Neural cell (in vitro differentiated cells): ENCODE results near the gene ANGPTL8. TPM values are rescaled to one million over a fixed set of nuclear protein-coding genes. Genes with fewer than 3 reads are reported as not detected.

Experiments
- H2AFZ ChIP-seq: fragments of 200-600, 300-800 bp; sonication (generic), shearing (Covaris generic); 2 replicates; pipeline ENCODE4 v1.6.0; 2014; ENCODE audit warnings: low read depth, mild to moderate bottlenecking, antibody characterized with exemption, low read length, moderate library complexity
- H3F3A ChIP-seq: fragments of 200-600 bp; shearing (Covaris generic); 2 replicates; pipeline ENCODE4 v1.6.1; 2016; ENCODE audit warnings: mild to moderate bottlenecking, moderate library complexity, mixed read lengths, antibody characterized with exemption, low read length; ENCODE audit not compliant: insufficient read depth, poor library complexity, severe bottlenecking
- H3K27ac ChIP-seq: fragments of 200-600, 300-800 bp; sonication (generic), shearing (Covaris generic); 2 replicates; pipeline ENCODE4 v1.5.1; 2014; ENCODE audit warnings: mild to moderate bottlenecking, low read length, moderate library complexity
- H3K27me3 ChIP-seq: fragments of 300-800, 200-600 bp; sonication (generic), shearing (Covaris generic); 2 replicates; pipeline ENCODE4 v1.6.0; 2014; ENCODE audit warnings: mild to moderate bottlenecking, low read depth, low read length, moderate library complexity; ENCODE audit not compliant: insufficient read depth
- H3K36me3 ChIP-seq: fragments of 300-800, 200-600 bp; sonication (generic), shearing (Covaris generic); 2 replicates; pipeline ENCODE4 v1.5.1; 2014; ENCODE audit warnings: mild to moderate bottlenecking, antibody characterized with exemption, low read length, moderate library complexity; ENCODE audit not compliant: insufficient read depth
- H3K4me2 ChIP-seq: fragments of 300-800, 200-600 bp; sonication (generic), shearing (Covaris generic); 2 replicates; pipeline ENCODE4 v1.6.0; 2014; ENCODE audit warnings: mild to moderate bottlenecking, low read length
- H3K4me3 ChIP-seq: fragments of 300-800, 200-600 bp; sonication (generic), shearing (Covaris generic); 2 replicates; pipeline ENCODE4 v1.5.1; 2014; ENCODE audit warnings: mild to moderate bottlenecking, low read length, moderate library complexity
- H3K79me2 ChIP-seq: fragments of 200-600 bp; shearing (Covaris generic); replicated peaks from 2 replicates; pipeline ENCODE4 v1.6.0; 2014; ENCODE audit warnings: mild to moderate bottlenecking, low read length, moderate library complexity; ENCODE audit not compliant: insufficient read depth
- H3K9ac ChIP-seq: fragments of 300-800, 200-600 bp; sonication (generic), shearing (Covaris generic); 2 replicates; pipeline ENCODE4 v1.6.1; 2016; ENCODE audit warnings: mild to moderate bottlenecking, low read length, mixed read lengths
- H3K9me2 ChIP-seq: fragments of 200-600 bp; shearing (Covaris generic); 2 replicates; pipeline ENCODE4 v1.6.1; 2016; ENCODE audit warnings: mild to moderate bottlenecking, low read length, mixed read lengths; ENCODE audit not compliant: insufficient read depth
- H3K9me3 ChIP-seq: fragments of 200-600, 300-800 bp; sonication (generic), shearing (Covaris generic); 2 replicates; pipeline ENCODE4 v1.6.1; 2016; ENCODE audit warnings: mild to moderate bottlenecking, mixed run types, low read length, moderate library complexity, mixed read lengths
- H4K20me1 ChIP-seq: fragments of 200-600 bp; shearing (Covaris generic); 2 replicates; pipeline ENCODE4 v1.6.1; 2016; ENCODE audit warnings: mild to moderate bottlenecking, mixed run types; ENCODE audit not compliant: insufficient read depth
- CTCF ChIP-seq: fragments of 450-650 bp; IDR thresholded peaks from 2 replicates; pipeline ENCODE4 v1.5.1; 2014; ENCODE audit warnings: antibody characterized with exemption, mild to moderate bottlenecking, moderate library complexity; ENCODE audit not compliant: poor library complexity, severe bottlenecking
- EP300 ChIP-seq: fragments of 450-650 bp; conservative IDR thresholded peaks from 2 replicates; pipeline ENCODE4 v1.6.1; 2014; ENCODE audit warnings: antibody characterized with exemption, mild to moderate bottlenecking, moderate library complexity; ENCODE audit not compliant: poor library complexity, severe bottlenecking
- EZH2 ChIP-seq: fragments of 200-600, 300-800 bp; shearing (Covaris generic), sonication (generic); IDR thresholded peaks from 2 replicates; pipeline ENCODE4 v1.6.1; 2014; ENCODE audit warnings: antibody characterized with exemption, low read length, borderline replicate concordance, mild to moderate bottlenecking; ENCODE audit not compliant: insufficient read depth, poor library complexity, severe bottlenecking
- MXI1 ChIP-seq: fragments of 450-650 bp; conservative IDR thresholded peaks from 2 replicates; pipeline ENCODE4 v1.6.1; 2014; ENCODE audit warnings: antibody characterized with exemption, mild to moderate bottlenecking; ENCODE audit not compliant: poor library complexity, severe bottlenecking
- POLR2AphosphoS5 ChIP-seq: IDR thresholded peaks from 2 replicates; pipeline ENCODE4 v1.6.1; 2012
- RAD21 ChIP-seq: fragments of 450-650 bp; conservative IDR thresholded peaks from 2 replicates; pipeline ENCODE4 v1.6.1; 2014; ENCODE audit warnings: antibody characterized with exemption, mild to moderate bottlenecking, moderate library complexity
- REST ChIP-seq: IDR thresholded peaks from 2 replicates; pipeline ENCODE4 v1.6.1; 2012; ENCODE audit warnings: borderline replicate concordance
- SMC3 ChIP-seq: fragments of 450-650 bp; conservative IDR thresholded peaks from 2 replicates; pipeline ENCODE4 v1.6.1; 2014; ENCODE audit warnings: antibody characterized with exemption, mild to moderate bottlenecking, moderate library complexity; ENCODE audit not compliant: poor library complexity
- TAF1 ChIP-seq: IDR thresholded peaks from 2 replicates; pipeline ENCODE4 v1.6.1; 2012; ENCODE audit warnings: low read depth
- polyA plus RNA-seq: library from polyadenylated mRNA; depleted of rRNA; stranded (reverse); fragments of >200 nt; gene quantifications from 2 replicates; pipeline ENCODE4 v1.2.3, GENCODE V29; 2014

ANGPTL8 gene
- polyA plus RNA-seq, 1 donor from 2014 or later = not detected

- Histone ChIP-seq H3K27me3 (peaks cover 10% of the 10 kb centered on the region), H3F3A (no peaks in the 10 kb centered on the region), H3K9me2 (no peaks in the 10 kb centered on the region), H3K4me3 (no peak overlapping the region), H2AFZ (no peak overlapping the region), H3K9ac (no peak overlapping the region), H4K20me1 (no peaks in the 10 kb centered on the region), H3K27ac (no peak overlapping the region), H3K4me2 (no peak overlapping the region), H3K36me3 (no peaks in the 10 kb centered on the region), H3K79me2 (no peaks in the 10 kb centered on the region), H3K9me3 (no peaks in the 10 kb centered on the region)
- TF ChIP-seq TAF1 = no peak
- no peak for TF ChIP-seq EP300
- no peak for TF ChIP-seq EZH2
- no peak for TF ChIP-seq RAD21
- no peak for TF ChIP-seq SMC3
- no peak for TF ChIP-seq POLR2AphosphoS5
- TF ChIP-seq MXI1 = no peak
- no peak for TF ChIP-seq CTCF
- TF ChIP-seq REST = no peak
These were observed 46.2 kb upstream of the ANGPTL8 start for GRCh38 chr19:11192957-11193939.

- Histone ChIP-seq H2AFZ (no peak overlapping the region), H3K27ac (no peak overlapping the region), H3K9ac (no peak overlapping the region), H3K36me3 (no peaks in the 10 kb centered on the region), H3K9me2 (no peaks in the 10 kb centered on the region), H3K9me3 (no peaks in the 10 kb centered on the region), H3K27me3 (peaks cover 10% of the 10 kb centered on the region), H3K4me2 (no peak overlapping the region), H3K4me3 (no peak overlapping the region), H4K20me1 (no peaks in the 10 kb centered on the region), H3F3A (no peaks in the 10 kb centered on the region), H3K79me2 (no peaks in the 10 kb centered on the region)
- TF ChIP-seq TAF1 = no peak
- no peak for TF ChIP-seq CTCF
- no peak for TF ChIP-seq SMC3
- TF ChIP-seq POLR2AphosphoS5 = no peak
- TF ChIP-seq EZH2 = no peak
- no peak for TF ChIP-seq MXI1
- no peak for TF ChIP-seq REST
- no peak for TF ChIP-seq RAD21
- TF ChIP-seq EP300 = no peak
These were observed 45.2 kb upstream of the ANGPTL8 start for GRCh38 chr19:11194173-11194572.
